Astrocyte (in vitro differentiated cells and primary cell): ENCODE data around the gene CPNE6. TPM values are rescaled to one million over a fixed set of nuclear protein-coding genes. Genes with fewer than 3 reads are reported as not detected.

Experiments
- DNase-seq: peaks from one replicate; pipeline ENCODE4 v3.0.0-alpha.2; 2010; ENCODE audit warnings: low read depth
- FAIRE-seq: peaks from 2 replicates; lab custom pipeline; 2011; peaks lifted over from hg19 to GRCh38; lab: Jason Lieb, UNC
- H2AFZ ChIP-seq: 2 replicates; pipeline ENCODE4 v1.6.0; 2012; ENCODE audit warnings: low read depth, low read length, inconsistent platforms
- H3K27ac ChIP-seq: 2 replicates; pipeline ENCODE4 v1.5.1; 2011; ENCODE audit warnings: low read depth, low read length, inconsistent platforms
- H3K27me3 ChIP-seq: 2 replicates; pipeline ENCODE4 v1.6.0; 2011; ENCODE audit warnings: low read length, inconsistent platforms; ENCODE audit not compliant: insufficient read depth
- H3K36me3 ChIP-seq: 2 replicates; pipeline ENCODE4 v1.5.1; 2011; ENCODE audit warnings: low read length, inconsistent platforms; ENCODE audit not compliant: insufficient read depth
- H3K4me1 ChIP-seq: 2 replicates; pipeline ENCODE4 v1.5.1; 2011; ENCODE audit warnings: low read length, inconsistent platforms; ENCODE audit not compliant: insufficient read depth
- H3K4me2 ChIP-seq: 2 replicates; pipeline ENCODE4 v1.6.0; 2012; ENCODE audit warnings: low read length, inconsistent platforms
- H3K4me3 ChIP-seq: 2 replicates; pipeline ENCODE4 v1.5.1; 2011; ENCODE audit warnings: low read depth, mild to moderate bottlenecking, low read length, inconsistent platforms; ENCODE audit not compliant: insufficient read depth
- H3K79me2 ChIP-seq: 2 replicates; pipeline ENCODE4 v1.6.0; 2012; ENCODE audit warnings: mild to moderate bottlenecking, low read length, inconsistent platforms; ENCODE audit not compliant: insufficient read depth
- H3K9ac ChIP-seq: 2 replicates; pipeline ENCODE4 v1.6.0; 2012; ENCODE audit warnings: mild to moderate bottlenecking, low read length, inconsistent platforms
- H3K9me3 ChIP-seq: 2 replicates; pipeline ENCODE4 v1.5.1; 2012; ENCODE audit warnings: low read depth, mild to moderate bottlenecking, low read length, inconsistent platforms; ENCODE audit not compliant: insufficient read depth
- H4K20me1 ChIP-seq: 2 replicates; pipeline ENCODE4 v1.6.0; 2012; ENCODE audit warnings: low read length, inconsistent platforms; ENCODE audit not compliant: insufficient read depth
- H3K27ac Mint-ChIP-seq: one replicate; pipeline ENCODE4 v1.8.0; 2021; ENCODE audit warnings: mild to moderate bottlenecking, mixed read lengths; ENCODE audit not compliant: unreplicated experiment
- H3K27me3 Mint-ChIP-seq: one replicate; pipeline ENCODE4 v1.8.0; 2021; ENCODE audit warnings: low read depth, mixed read lengths; ENCODE audit not compliant: unreplicated experiment
- H3K36me3 Mint-ChIP-seq: one replicate; pipeline ENCODE4 v1.8.0; 2021; ENCODE audit warnings: low read depth, mixed read lengths; ENCODE audit not compliant: unreplicated experiment
- H3K4me1 Mint-ChIP-seq: one replicate; pipeline ENCODE4 v1.8.0; 2021; ENCODE audit warnings: low read depth, mixed read lengths; ENCODE audit not compliant: unreplicated experiment
- H3K4me3 Mint-ChIP-seq: one replicate; pipeline ENCODE4 v1.8.0; 2021; ENCODE audit warnings: mild to moderate bottlenecking, moderate library complexity, mixed read lengths; ENCODE audit not compliant: unreplicated experiment
- H3K9me3 Mint-ChIP-seq: one replicate; pipeline ENCODE4 v1.8.0; 2021; ENCODE audit warnings: mild to moderate bottlenecking, mixed read lengths; ENCODE audit not compliant: unreplicated experiment
- CTCF ChIP-seq: IDR thresholded peaks from 2 replicates; pipeline ENCODE4 v1.5.1; 2011; ENCODE audit warnings: low read depth, mild to moderate bottlenecking, inconsistent platforms, low read length, moderate library complexity; ENCODE audit not compliant: insufficient read depth
- EZH2 ChIP-seq: IDR thresholded peaks from 2 replicates; pipeline ENCODE4 v1.6.1; 2012; ENCODE audit warnings: mild to moderate bottlenecking, low read length, inconsistent platforms; ENCODE audit not compliant: insufficient read depth
- total RNA-seq: library from RNA; stranded (reverse); gene quantifications from 2 replicates; pipeline ENCODE4 v1.2.1, GENCODE V29; 2021

CPNE6 gene
- total RNA-seq, 1 donor from 2014 or later: not detected

- DNase-seq (no peak), FAIRE-seq (no peak)
- no peak overlapping the region for H3K4me3 ChIP-seq
- TF ChIP-seq CTCF (no peak), EZH2 (no peak)
- no peaks in the 10 kb centered on the region for H3K9me3 ChIP-seq
- no peaks in the 10 kb centered on the region for H3K36me3 Mint-ChIP-seq
- H3K27ac ChIP-seq: no peak overlapping the region
- H3K4me1 Mint-ChIP-seq: no peaks in the 10 kb centered on the region
- no peaks in the 10 kb centered on the region for H4K20me1 ChIP-seq
- H3K36me3 ChIP-seq: no peaks in the 10 kb centered on the region
- peaks cover 10% of the 10 kb centered on the region for H3K4me1 ChIP-seq
- H2AFZ ChIP-seq: no peak overlapping the region
- peak overlapping the region; percentile 84 for H3K4me3 Mint-ChIP-seq
- no peaks in the 10 kb centered on the region for H3K79me2 ChIP-seq
- no peak overlapping the region for H3K27ac Mint-ChIP-seq
- no peaks in the 10 kb centered on the region for H3K9me3 Mint-ChIP-seq
- H3K9ac ChIP-seq: no peak overlapping the region
- peaks cover 37% of the 10 kb centered on the region for H3K27me3 ChIP-seq
- no peak overlapping the region for H3K4me2 ChIP-seq
- peaks cover 81% of the 10 kb centered on the region for H3K27me3 Mint-ChIP-seq
Measured at GRCh38 chr14:24082411-24083080, 11.2 kb downstream of the CPNE6 start.

- Histone ChIP-seq H3K9ac (no peak overlapping the region), H3K36me3 (no peaks in the 10 kb centered on the region), H3K79me2 (no peaks in the 10 kb centered on the region), H4K20me1 (no peaks in the 10 kb centered on the region), H2AFZ (no peak overlapping the region), H3K27ac (no peak overlapping the region), H3K4me3 (no peak overlapping the region), H3K9me3 (no peaks in the 10 kb centered on the region), H3K4me2 (no peak overlapping the region), H3K27me3 (peaks cover 35% of the 10 kb centered on the region), H3K4me1 (peaks cover 10% of the 10 kb centered on the region)
- H3K27ac Mint-ChIP-seq: no peak overlapping the region
- DNase-seq (no peak), FAIRE-seq (no peak)
- no peaks in the 10 kb centered on the region for H3K9me3 Mint-ChIP-seq
- H3K4me1 Mint-ChIP-seq: no peaks in the 10 kb centered on the region
- H3K4me3 Mint-ChIP-seq: no peak overlapping the region
- H3K36me3 Mint-ChIP-seq: no peaks in the 10 kb centered on the region
- TF ChIP-seq CTCF (no peak), EZH2 (no peak)
- peaks cover 74% of the 10 kb centered on the region for H3K27me3 Mint-ChIP-seq
Measured at GRCh38 chr14:24083462-24083861, 12.1 kb downstream of the CPNE6 start.

- Histone ChIP-seq H3K9me3 (no peaks in the 10 kb centered on the region), H2AFZ (no peak overlapping the region), H3K9ac (no peak overlapping the region), H4K20me1 (no peaks in the 10 kb centered on the region), H3K36me3 (no peaks in the 10 kb centered on the region), H3K4me2 (no peak overlapping the region), H3K27me3 (peaks cover 30% of the 10 kb centered on the region), H3K4me3 (no peak overlapping the region), H3K79me2 (no peaks in the 10 kb centered on the region), H3K4me1 (peaks cover 10% of the 10 kb centered on the region), H3K27ac (no peak overlapping the region)
- TF ChIP-seq CTCF: no peak
- TF ChIP-seq EZH2: no peak
- H3K9me3 Mint-ChIP-seq: no peaks in the 10 kb centered on the region
- H3K4me1 Mint-ChIP-seq: no peaks in the 10 kb centered on the region
- FAIRE-seq: no peak
- H3K27ac Mint-ChIP-seq: no peak overlapping the region
- peaks cover 67% of the 10 kb centered on the region for H3K27me3 Mint-ChIP-seq
- no peak overlapping the region for H3K4me3 Mint-ChIP-seq
- H3K36me3 Mint-ChIP-seq: no peaks in the 10 kb centered on the region
- DNase-seq: no peak
Measured at GRCh38 chr14:24084440-24084839, 13.1 kb downstream of the CPNE6 start.
